Measurements from ENCODE around the gene KDM8. TPM values are rescaled to one million over a fixed set of nuclear protein-coding genes. Genes with fewer than 3 reads are reported as not detected.

The KDM8 gene
- total RNA-seq, 1 experiment from 2014 or later = 5.3 TPM

DNA sequence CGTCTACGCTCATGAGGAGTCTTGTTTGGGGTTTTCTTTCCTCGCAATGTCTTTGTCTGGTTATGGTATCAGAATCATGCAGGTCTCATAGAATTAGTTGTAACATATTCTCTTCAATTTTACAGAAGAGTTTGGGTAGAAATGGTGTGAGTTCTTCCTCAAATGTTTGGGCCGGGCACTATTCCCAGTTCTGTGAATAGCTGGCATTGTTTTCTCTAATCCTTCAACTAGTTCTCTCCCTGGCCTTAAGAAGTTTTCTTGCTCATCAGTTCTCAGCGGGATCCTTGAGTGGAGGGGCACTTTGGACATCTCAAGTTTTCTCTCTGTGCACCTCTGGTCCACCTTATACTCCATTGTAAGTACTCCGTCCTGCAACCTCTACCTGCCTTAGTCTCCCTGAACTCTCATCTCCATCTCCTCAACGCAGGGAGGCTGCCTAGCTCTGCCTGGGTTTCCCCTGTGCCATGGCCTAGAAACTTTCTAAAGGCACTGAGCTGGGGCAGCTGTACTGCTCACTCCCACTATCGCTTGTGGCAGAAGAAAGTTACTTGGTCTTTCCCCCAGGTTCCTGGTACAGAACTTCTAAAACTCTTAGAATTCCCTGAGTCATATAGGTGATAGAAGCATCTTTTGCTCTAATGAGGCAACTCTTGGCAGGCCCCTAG, 48.3 kb downstream of the KDM8 start:
- no peaks in the 10 kb centered on the region for H3K27me3 ChIP-seq (ENCODE audit: insufficient read depth, low read length)
- intact Hi-C loops (cut with micrococcal nuclease) = no loop called here
- no peaks in the 10 kb centered on the region; the same call in 1 of the 2 replicates for H3K79me2 ChIP-seq (ENCODE audit: insufficient read depth, low read length)
- ChIA-PET POLR2A (no interaction called here), CTCF (no interaction called here), RAD21 (ENCODE audit: low non-redundant PET in 1 of 2, low total read pairs in 2 of 2, uncharacterized antibody in 2 of 2, unreplicated experiment in 2 of 2) (no interaction called here)
- H3K27ac ChIP-seq (ENCODE audit: low read depth, low read length) = no peak overlapping the region
- no peaks in the 10 kb centered on the region for H4K20me1 ChIP-seq (ENCODE audit: insufficient read depth)
- peaks cover 0 to 4% of the 10 kb centered on the region in 2 experiments; a peak in 1 of 4 replicates for H3K36me3 ChIP-seq (ENCODE audit: control insufficient read depth in 1 of 2, insufficient read depth in 2 of 2, low read length in 2 of 2)
- no peaks in the 10 kb centered on the region for H3K9me3 ChIP-seq (ENCODE audit: control insufficient read depth in 1 of 2, insufficient read depth in 1 of 2, low read depth in 1 of 2, low read length in 2 of 2)
- H3K4me2 ChIP-seq (ENCODE audit: low read length) = no peak overlapping the region
- no TSS peak for BruUV-seq (replicated peaks)
- DNase-seq (ENCODE audit: low read depth, low spot score) (no peak), ATAC-seq (no peak)
- TF ChIP-seq, protein P1, sequence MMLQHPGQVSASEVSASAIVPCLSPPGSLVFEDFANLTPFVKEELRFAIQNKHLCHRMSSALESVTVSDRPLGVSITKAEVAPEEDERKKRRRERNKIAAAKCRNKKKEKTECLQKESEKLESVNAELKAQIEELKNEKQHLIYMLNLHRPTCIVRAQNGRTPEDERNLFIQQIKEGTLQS (IDR thresholded peaks at IDR 0.05) = no peak
- TF ChIP-seq CEBPB (IDR thresholded peaks at IDR 0.05; ENCODE audit: low read depth) = no peak
- TF ChIP-seq YY1 (IDR thresholded peaks at IDR 0.05; ENCODE audit: extremely low read depth, insufficient replicate concordance, low read depth, low read length) = no peak
- TF ChIP-seq CBX3 (IDR thresholded peaks at IDR 0.05; ENCODE audit: low read depth) = no peak
- TF ChIP-seq ZFX (IDR thresholded peaks at IDR 0.05) = no peak
- TF ChIP-seq, protein P2, sequence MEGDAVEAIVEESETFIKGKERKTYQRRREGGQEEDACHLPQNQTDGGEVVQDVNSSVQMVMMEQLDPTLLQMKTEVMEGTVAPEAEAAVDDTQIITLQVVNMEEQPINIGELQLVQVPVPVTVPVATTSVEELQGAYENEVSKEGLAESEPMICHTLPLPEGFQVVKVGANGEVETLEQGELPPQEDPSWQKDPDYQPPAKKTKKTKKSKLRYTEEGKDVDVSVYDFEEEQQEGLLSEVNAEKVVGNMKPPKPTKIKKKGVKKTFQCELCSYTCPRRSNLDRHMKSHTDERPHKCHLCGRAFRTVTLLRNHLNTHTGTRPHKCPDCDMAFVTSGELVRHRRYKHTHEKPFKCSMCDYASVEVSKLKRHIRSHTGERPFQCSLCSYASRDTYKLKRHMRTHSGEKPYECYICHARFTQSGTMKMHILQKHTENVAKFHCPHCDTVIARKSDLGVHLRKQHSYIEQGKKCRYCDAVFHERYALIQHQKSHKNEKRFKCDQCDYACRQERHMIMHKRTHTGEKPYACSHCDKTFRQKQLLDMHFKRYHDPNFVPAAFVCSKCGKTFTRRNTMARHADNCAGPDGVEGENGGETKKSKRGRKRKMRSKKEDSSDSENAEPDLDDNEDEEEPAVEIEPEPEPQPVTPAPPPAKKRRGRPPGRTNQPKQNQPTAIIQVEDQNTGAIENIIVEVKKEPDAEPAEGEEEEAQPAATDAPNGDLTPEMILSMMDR (IDR thresholded peaks at IDR 0.05 in 2 of 3, conservative IDR thresholded peaks at IDR 0.05 in 1 of 3; ENCODE audit: borderline replicate concordance in 1 of 3, insufficient read depth in 1 of 3, low read depth in 2 of 3, low read length in 2 of 3) = no peak
- no peak for TF ChIP-seq SIN3A (IDR thresholded peaks at IDR 0.05; ENCODE audit: low read depth)
- TF ChIP-seq EZH2 (IDR thresholded peaks at IDR 0.05) = no peak
- TF ChIP-seq MAX (IDR thresholded peaks at IDR 0.05) = no peak
- no peak for TF ChIP-seq POLR2A (IDR thresholded peaks at IDR 0.05; ENCODE audit: borderline replicate concordance, extremely low read depth, insufficient read depth, insufficient read length)
- TF ChIP-seq SP1 (IDR thresholded peaks at IDR 0.05; ENCODE audit: low read depth) = no peak
- TF ChIP-seq RAD21 (IDR thresholded peaks at IDR 0.05; ENCODE audit: low read depth) = no peak
- TF ChIP-seq, protein P3, sequence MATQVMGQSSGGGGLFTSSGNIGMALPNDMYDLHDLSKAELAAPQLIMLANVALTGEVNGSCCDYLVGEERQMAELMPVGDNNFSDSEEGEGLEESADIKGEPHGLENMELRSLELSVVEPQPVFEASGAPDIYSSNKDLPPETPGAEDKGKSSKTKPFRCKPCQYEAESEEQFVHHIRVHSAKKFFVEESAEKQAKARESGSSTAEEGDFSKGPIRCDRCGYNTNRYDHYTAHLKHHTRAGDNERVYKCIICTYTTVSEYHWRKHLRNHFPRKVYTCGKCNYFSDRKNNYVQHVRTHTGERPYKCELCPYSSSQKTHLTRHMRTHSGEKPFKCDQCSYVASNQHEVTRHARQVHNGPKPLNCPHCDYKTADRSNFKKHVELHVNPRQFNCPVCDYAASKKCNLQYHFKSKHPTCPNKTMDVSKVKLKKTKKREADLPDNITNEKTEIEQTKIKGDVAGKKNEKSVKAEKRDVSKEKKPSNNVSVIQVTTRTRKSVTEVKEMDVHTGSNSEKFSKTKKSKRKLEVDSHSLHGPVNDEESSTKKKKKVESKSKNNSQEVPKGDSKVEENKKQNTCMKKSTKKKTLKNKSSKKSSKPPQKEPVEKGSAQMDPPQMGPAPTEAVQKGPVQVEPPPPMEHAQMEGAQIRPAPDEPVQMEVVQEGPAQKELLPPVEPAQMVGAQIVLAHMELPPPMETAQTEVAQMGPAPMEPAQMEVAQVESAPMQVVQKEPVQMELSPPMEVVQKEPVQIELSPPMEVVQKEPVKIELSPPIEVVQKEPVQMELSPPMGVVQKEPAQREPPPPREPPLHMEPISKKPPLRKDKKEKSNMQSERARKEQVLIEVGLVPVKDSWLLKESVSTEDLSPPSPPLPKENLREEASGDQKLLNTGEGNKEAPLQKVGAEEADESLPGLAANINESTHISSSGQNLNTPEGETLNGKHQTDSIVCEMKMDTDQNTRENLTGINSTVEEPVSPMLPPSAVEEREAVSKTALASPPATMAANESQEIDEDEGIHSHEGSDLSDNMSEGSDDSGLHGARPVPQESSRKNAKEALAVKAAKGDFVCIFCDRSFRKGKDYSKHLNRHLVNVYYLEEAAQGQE (IDR thresholded peaks at IDR 0.05; ENCODE audit: low read depth) = no peak
- no peak for TF ChIP-seq POLR2AphosphoS5 (IDR thresholded peaks at IDR 0.05; ENCODE audit: low read depth, low read length)
- no peak for TF ChIP-seq ZBTB33 (IDR thresholded peaks at IDR 0.05; ENCODE audit: extremely low read depth, insufficient replicate concordance, low read length)
- TF ChIP-seq ELF1 (IDR thresholded peaks at IDR 0.05; ENCODE audit: borderline replicate concordance, low read depth) = no peak
- no peak for TF ChIP-seq EGR1 (IDR thresholded peaks at IDR 0.05; ENCODE audit: low read depth)
- TF ChIP-seq EZH2phosphoT487 (IDR thresholded peaks at IDR 0.05; ENCODE audit: borderline replicate concordance) = no peak
- H3K4me3 ChIP-seq (replicated peaks in 1 of 2; ENCODE audit: low read depth in 1 of 2, low read length in 2 of 2) = no peak overlapping the region
- H2AFZ ChIP-seq (ENCODE audit: low read depth, low read length, poor library complexity, severe bottlenecking) = no peak overlapping the region
- H3K9ac ChIP-seq (ENCODE audit: low read length) = no peak overlapping the region
- no peaks in the 10 kb centered on the region for H3K9me2 ChIP-seq (ENCODE audit: insufficient read depth)
- peaks cover 23 to 44% of the 10 kb centered on the region in 2 experiments for H3K4me1 ChIP-seq (ENCODE audit: control insufficient read depth in 1 of 2, insufficient read depth in 2 of 2, low read length in 2 of 2)

All from HCT116 (cell line).